ENCODE results near the gene TMPRSS2.

The TMPRSS2 gene

DNA sequence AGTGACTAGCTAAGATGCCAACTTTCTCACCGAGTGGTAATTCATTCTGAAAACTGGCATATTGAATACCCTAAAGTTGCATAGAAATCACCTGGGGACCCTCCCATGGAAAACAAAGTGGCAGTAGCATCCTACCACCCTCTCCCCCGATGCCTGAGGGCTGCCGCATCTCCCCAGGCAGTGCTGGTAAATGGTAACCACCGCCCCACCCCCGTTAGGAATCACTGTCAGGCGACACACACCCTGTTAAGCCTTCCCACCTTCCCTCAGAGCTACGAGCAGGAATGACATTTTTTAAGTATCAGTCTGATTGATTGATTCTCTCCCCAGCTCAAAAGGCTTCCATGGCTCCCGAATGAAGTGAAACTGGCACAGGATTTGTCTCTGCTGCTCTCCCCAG is 28.3 kb downstream of the TMPRSS2 start:
- no peak overlapping the region for H3K27ac ChIP-seq (ENCODE audit: low read length)
- H3K9me3 ChIP-seq (ENCODE audit: control insufficient read depth in 1 of 2, low read length in 2 of 2) = no peaks in the 10 kb centered on the region
- no peaks in the 10 kb centered on the region for H3K36me3 ChIP-seq (ENCODE audit: control insufficient read depth in 1 of 2, insufficient read depth in 2 of 2, low read length in 2 of 2)
- H3K4me1 ChIP-seq (ENCODE audit: control insufficient read depth in 1 of 2, insufficient read depth in 2 of 2, low read length in 2 of 2) = no peaks in the 10 kb centered on the region
- no peaks in the 10 kb centered on the region for H3K27me3 ChIP-seq (ENCODE audit: low read depth, low read length)
- no peak overlapping the region for H3K4me3 ChIP-seq (ENCODE audit: low read depth in 1 of 2, low read length in 2 of 2)

DNA sequence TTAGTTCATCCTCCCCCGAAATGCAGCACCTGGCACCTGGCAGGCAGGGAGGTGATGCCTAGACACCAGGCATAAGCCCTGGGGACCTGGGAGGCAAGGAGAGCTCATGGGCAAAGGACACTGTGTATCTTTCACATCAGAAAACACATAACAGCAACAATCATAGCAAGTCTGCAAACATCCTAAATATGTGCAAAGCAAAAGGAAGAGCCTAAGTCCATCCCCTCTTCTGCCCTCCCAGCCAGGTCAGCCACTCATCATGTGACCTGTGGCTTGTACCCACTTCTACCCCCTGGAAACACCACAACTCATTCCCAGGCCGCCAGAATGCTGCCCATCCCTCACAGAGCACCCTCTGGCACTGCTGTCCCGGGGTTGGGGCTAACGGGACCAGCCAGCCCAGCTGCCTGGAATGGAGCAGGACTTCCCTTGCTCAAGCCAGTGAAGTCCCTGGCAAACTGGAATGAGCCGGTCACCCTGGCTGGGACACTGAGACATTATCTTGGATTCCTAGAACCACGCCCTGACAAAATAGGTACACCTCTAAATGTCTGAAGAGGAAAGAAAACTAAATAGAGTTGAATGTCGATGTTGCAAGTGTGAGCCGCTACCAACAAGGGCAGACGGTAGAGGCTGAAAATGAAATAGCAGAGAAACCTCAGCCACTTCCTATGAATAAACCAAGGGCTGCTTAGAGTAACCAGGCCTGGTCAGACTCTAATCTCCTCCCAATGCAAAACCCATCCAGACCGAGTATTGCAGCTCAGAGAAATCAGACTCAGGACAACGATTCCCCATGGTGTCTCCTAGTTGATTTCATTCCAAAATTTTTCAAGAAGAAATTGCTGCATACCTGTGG is 29.4 kb downstream of the TMPRSS2 start:
- Histone ChIP-seq H3K4me3 (ENCODE audit: low read depth in 1 of 2, low read length in 2 of 2) (no peak overlapping the region), H3K9me3 (ENCODE audit: control insufficient read depth in 1 of 2, low read length in 2 of 2) (no peaks in the 10 kb centered on the region), H3K4me1 (ENCODE audit: control insufficient read depth in 1 of 2, insufficient read depth in 2 of 2, low read length in 2 of 2) (no peaks in the 10 kb centered on the region), H3K27ac (ENCODE audit: low read length) (no peak overlapping the region), H3K36me3 (ENCODE audit: control insufficient read depth in 1 of 2, insufficient read depth in 2 of 2, low read length in 2 of 2) (no peaks in the 10 kb centered on the region), H3K27me3 (ENCODE audit: low read depth, low read length) (no peaks in the 10 kb centered on the region)

DNA sequence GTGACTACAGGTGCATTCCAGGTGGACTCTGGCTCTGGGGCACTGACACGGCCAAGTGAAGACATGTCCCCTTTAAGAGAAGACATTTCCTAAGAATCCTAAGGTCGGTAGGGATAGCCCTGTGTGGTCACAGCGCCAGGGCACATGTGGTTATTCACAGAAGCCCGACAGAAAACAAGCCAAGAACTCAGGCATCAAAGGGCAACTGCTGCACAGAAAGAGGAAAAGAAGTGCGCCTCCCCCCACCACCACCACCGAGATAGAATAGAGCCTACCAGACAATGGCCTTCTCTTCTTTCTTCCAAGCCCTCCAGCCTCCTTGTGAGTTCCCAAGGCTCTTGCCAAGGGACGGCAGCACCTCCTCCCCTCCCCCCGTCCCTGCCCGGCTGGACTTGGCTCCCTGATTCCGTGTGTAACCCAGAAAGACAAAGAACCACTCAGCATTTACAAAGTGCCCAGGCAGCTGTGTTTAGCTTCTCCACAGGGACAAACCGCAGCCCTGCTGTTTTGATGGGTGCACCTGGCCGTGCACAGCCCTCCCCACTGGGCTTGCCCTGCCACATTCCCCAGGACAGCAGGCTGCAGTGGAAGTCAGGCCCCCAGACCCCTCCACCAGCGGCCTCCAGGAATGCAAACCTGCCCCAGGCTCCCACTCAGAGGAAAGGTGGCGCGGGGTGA is 30.2 kb downstream of the TMPRSS2 start:
- Histone ChIP-seq H3K4me3 (ENCODE audit: low read depth in 1 of 2, low read length in 2 of 2) (no peak overlapping the region), H3K4me1 (ENCODE audit: control insufficient read depth in 1 of 2, insufficient read depth in 2 of 2, low read length in 2 of 2) (no peaks in the 10 kb centered on the region), H3K36me3 (ENCODE audit: control insufficient read depth in 1 of 2, insufficient read depth in 2 of 2, low read length in 2 of 2) (no peaks in the 10 kb centered on the region), H3K27ac (ENCODE audit: low read length) (no peak overlapping the region), H3K9me3 (ENCODE audit: control insufficient read depth in 1 of 2, low read length in 2 of 2) (no peaks in the 10 kb centered on the region), H3K27me3 (ENCODE audit: low read depth, low read length) (no peaks in the 10 kb centered on the region)

GRCh38 chr21:41475714-41476420 is 32.1 kb downstream of the TMPRSS2 start:
- Histone ChIP-seq H3K4me1 (ENCODE audit: control insufficient read depth in 1 of 2, insufficient read depth in 2 of 2, low read length in 2 of 2) (no peaks in the 10 kb centered on the region), H3K4me3 (ENCODE audit: low read depth in 1 of 2, low read length in 2 of 2) (no peak overlapping the region), H3K27ac (ENCODE audit: low read length) (no peak overlapping the region), H3K9me3 (ENCODE audit: control insufficient read depth in 1 of 2, low read length in 2 of 2) (no peaks in the 10 kb centered on the region), H3K27me3 (ENCODE audit: low read depth, low read length) (no peaks in the 10 kb centered on the region), H3K36me3 (ENCODE audit: control insufficient read depth in 1 of 2, insufficient read depth in 2 of 2, low read length in 2 of 2) (no peaks in the 10 kb centered on the region)

DNA sequence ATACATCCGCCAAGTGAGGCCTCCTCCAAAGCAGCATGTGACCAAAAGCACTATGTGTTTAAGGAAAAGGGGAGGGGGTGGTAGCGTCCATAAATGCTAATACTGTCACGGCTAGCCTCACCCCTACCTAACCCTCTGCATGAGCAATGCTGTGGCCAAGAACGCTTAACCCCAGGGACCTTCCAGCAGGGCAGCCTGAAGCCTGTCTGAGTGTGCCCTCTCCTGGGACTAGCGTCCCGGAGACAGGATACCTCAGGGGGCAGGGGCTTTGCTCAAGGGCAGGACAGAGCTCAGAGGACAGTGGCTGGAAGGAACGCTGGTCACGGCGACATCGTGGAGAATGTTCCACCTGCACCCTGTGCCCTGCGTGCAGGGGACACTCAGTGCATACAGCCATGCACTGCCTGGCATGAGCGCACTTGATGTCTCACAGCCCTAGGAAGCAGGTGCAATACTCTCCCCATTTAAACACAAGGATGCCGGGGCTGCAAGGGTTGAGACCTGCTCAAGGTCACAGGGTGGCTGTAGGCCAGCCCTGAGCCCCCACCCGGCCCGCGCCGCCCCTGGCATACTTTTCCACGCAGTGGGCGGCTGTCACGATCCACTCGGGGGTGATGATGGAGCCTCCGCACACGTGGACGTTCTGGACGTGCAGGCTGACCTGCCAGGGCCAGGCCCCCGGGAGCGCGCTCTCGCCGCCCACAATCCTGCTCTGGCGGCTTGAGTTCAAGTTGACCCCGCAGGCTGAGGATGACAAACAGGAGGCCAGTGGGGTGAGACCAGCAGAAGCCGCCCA is 35.0 kb downstream of the TMPRSS2 start:
- Histone ChIP-seq H3K4me1 (ENCODE audit: control insufficient read depth in 1 of 2, insufficient read depth in 2 of 2, low read length in 2 of 2) (no peaks in the 10 kb centered on the region), H3K27me3 (ENCODE audit: low read depth, low read length) (no peaks in the 10 kb centered on the region), H3K36me3 (ENCODE audit: control insufficient read depth in 1 of 2, insufficient read depth in 2 of 2, low read length in 2 of 2) (peaks cover 0 to 6% of the 10 kb centered on the region in 2 donors), H3K4me3 (ENCODE audit: low read depth in 1 of 2, low read length in 2 of 2) (no peak overlapping the region), H3K27ac (ENCODE audit: low read length) (no peak overlapping the region), H3K9me3 (ENCODE audit: control insufficient read depth in 1 of 2, low read length in 2 of 2) (no peaks in the 10 kb centered on the region)

DNA sequence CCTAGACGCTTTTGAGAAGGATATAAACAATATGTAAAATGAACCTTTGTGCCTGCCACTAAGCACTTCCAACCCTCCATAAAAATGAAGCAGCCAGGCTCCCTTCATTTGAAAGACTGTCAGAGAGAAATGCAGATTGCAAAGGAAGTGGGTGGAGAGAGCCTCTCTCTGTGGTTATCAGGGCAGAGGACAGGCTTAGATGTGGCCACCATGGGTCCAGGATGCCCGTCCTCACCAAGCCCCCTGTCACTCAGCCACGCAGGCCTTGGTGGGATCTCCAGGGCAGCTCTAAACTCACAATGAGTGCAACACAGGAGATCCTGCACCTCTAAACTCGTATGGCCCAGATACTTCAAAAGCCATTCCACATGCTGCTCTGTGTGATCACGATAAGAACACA is 37.9 kb downstream of the TMPRSS2 start:
- Histone ChIP-seq H3K27ac (ENCODE audit: low read length) (no peak overlapping the region), H3K9me3 (ENCODE audit: control insufficient read depth in 1 of 2, low read length in 2 of 2) (no peaks in the 10 kb centered on the region), H3K4me3 (ENCODE audit: low read depth in 1 of 2, low read length in 2 of 2) (no peak overlapping the region), H3K36me3 (ENCODE audit: control insufficient read depth in 1 of 2, insufficient read depth in 2 of 2, low read length in 2 of 2) (peaks cover 0 to 6% of the 10 kb centered on the region in 2 donors), H3K4me1 (ENCODE audit: control insufficient read depth in 1 of 2, insufficient read depth in 2 of 2, low read length in 2 of 2) (peaks cover 0 to 4% of the 10 kb centered on the region in 2 donors), H3K27me3 (ENCODE audit: low read depth, low read length) (no peaks in the 10 kb centered on the region)

DNA sequence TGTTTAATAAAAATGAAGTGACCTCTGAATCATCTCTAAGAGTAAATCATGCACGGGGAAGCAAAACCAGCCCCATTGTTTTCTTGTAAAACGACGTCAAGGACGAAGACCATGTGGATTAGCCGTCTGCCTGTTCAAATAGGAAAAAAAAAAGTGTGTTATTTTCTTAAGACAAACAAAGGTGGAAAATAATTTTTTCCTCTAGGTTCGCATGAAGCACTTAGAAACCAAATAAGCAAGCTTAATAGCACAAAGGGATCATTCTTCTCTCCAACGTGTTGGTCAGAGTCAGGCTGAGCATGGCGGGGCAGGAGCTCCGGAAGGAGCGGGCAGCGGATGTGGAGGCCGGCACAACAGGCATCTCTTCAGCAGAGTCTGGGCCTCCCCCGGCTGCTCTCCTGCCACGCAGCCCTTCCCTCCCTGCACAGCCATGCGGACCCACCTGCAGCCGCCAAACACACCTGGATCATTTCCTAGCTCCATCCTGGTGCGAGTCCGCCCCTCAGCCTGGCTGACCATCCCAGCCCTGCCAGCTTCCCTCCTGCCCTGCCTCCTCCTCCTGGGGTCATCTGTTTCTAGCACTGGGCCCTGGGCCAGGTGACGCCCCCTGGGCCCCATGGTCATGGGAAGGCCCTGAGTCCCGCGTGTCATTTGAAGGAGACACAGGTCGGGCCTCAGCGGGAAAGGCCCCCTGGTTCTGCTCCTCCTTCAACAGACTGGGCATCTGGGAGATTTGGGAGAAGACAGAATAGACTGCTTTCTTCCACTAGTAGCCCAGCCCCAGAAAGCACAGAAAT is 41.7 kb downstream of the TMPRSS2 start:
- Histone ChIP-seq H3K36me3 (ENCODE audit: control insufficient read depth in 1 of 2, insufficient read depth in 2 of 2, low read length in 2 of 2) (peaks cover 0 to 6% of the 10 kb centered on the region in 2 donors), H3K4me1 (ENCODE audit: control insufficient read depth in 1 of 2, insufficient read depth in 2 of 2, low read length in 2 of 2) (peaks cover 0 to 4% of the 10 kb centered on the region in 2 donors), H3K27me3 (ENCODE audit: low read depth, low read length) (no peaks in the 10 kb centered on the region), H3K9me3 (ENCODE audit: control insufficient read depth in 1 of 2, low read length in 2 of 2) (no peaks in the 10 kb centered on the region), H3K4me3 (ENCODE audit: low read depth in 1 of 2, low read length in 2 of 2) (no peak overlapping the region), H3K27ac (ENCODE audit: low read length) (no peak overlapping the region)

DNA sequence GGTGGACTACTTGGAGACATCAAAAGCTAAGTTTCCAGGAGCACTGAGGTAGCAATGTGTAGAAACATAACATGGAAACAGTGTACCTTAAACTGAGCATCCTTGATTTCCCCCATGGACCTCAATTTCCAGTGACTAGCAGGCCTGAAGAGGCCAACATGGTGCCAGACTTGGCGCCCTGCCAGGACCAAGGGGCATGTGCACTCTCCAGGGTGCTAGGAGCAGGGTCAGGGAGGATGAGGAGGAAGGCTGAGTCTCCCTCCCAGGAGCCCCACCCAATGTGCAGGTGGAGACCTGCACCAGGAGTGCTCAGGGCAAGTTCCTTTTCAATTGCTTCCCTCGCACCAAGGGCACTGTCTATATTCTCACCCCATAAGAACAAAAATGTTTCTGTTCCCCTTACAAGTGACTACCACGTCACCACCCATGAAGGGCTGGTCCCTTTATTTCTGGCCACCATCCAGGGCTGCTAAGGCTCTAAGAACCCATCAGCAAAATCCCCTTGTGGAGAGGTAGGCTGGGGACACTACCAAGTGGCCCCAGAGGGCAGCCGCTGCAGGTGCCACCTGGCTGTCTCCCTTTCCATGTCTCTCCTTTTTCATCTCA is 42.7 kb downstream of the TMPRSS2 start:
- no peak overlapping the region for H3K27ac ChIP-seq (ENCODE audit: low read length)
- no peaks in the 10 kb centered on the region for H3K9me3 ChIP-seq (ENCODE audit: control insufficient read depth in 1 of 2, low read length in 2 of 2)
- H3K27me3 ChIP-seq (ENCODE audit: low read depth, low read length) = no peaks in the 10 kb centered on the region
- peaks cover 0 to 6% of the 10 kb centered on the region in 2 donors for H3K36me3 ChIP-seq (ENCODE audit: control insufficient read depth in 1 of 2, insufficient read depth in 2 of 2, low read length in 2 of 2)
- no peak overlapping the region for H3K4me3 ChIP-seq (ENCODE audit: low read depth in 1 of 2, low read length in 2 of 2)
- H3K4me1 ChIP-seq (ENCODE audit: control insufficient read depth in 1 of 2, insufficient read depth in 2 of 2, low read length in 2 of 2) = peaks cover 0 to 8% of the 10 kb centered on the region in 2 donors

DNA sequence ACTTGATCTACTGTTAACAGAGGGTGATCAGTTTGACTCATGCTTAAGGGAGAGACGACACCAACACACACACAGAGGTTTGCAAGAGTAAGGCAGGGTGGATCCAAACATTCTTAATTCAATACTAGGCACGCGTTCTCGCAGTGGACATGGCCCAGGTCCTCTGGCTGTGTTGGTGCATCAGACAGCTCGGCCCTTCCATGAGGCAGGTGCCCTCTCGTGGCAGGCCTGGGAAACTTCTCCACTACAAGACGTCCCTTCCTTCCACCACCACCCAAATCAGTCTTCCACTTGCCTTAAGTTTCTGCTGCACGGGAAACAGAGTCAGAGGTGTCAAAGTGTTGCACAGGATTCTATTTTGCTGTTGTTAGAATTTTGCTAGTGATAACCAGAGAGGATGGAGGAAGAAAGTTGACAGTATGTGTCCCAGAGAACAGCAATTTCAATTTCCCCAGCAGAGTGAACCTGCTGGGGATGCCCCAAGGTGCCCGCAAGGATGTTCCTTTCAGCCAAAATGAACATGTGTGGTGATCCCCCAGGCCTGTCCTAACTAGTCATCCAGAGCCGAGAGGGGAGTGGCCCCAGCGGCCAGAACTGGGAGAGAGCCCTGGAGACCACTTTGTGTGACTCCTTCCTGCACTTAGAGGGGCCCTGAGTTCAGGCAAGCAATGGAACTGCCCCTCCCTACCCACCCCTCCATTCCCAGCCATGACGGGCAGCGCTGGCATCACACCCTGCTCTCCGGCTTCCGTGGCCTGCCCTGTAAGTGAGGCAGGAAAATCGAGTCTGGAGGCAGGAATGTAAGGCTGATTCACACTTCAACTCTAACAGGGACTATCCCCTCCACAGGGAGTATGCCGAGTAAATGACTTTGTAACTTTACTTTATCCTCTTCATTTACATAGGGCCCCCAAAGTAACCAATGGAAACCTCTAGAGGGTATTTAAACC is 47.1 kb downstream of the TMPRSS2 start:
- Histone ChIP-seq H3K27me3 (ENCODE audit: low read depth, low read length) (no peaks in the 10 kb centered on the region), H3K9me3 (ENCODE audit: control insufficient read depth in 1 of 2, low read length in 2 of 2) (no peaks in the 10 kb centered on the region), H3K4me1 (ENCODE audit: control insufficient read depth in 1 of 2, insufficient read depth in 2 of 2, low read length in 2 of 2) (peaks cover 0 to 3% of the 10 kb centered on the region in 2 donors), H3K4me3 (ENCODE audit: low read depth in 1 of 2, low read length in 2 of 2) (no peak overlapping the region), H3K36me3 (ENCODE audit: control insufficient read depth in 1 of 2, insufficient read depth in 2 of 2, low read length in 2 of 2) (peaks cover 7 to 24% of the 10 kb centered on the region in 2 donors), H3K27ac (ENCODE audit: low read length) (no peak overlapping the region)
